ENCODE measurements around the gene ARHGAP27.

DNA sequence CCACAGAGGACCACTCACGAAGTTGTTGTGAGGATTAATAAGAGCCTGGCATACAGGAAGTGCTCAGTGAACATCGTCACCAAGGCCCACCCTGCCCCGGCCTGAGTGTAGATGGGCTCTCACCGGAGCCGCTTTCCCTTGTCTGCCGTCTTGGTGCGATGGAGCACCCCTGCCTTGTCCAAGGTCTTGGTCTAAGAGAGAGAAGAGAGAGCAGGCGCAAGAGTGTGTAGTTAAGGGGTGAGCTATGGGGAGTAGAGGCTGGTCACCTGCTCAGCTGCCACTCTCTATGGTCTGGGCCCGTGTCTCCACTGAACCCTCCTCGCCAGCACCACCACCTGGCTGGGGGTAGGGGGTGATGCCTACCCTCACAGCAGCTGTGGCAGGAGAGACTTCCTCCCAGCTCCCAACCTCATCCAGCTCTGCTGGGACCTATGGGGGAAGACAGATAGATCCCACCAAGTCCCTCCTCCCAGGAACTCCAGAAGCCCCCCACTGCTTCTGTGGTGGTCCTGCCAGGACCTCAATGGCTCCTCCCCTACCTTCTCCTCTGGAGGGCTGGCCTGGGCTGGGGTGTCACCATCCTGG lies 28.7 kb downstream of the ARHGAP27 start:
- no peak for TF ChIP-seq POLR2A (IDR thresholded peaks at IDR 0.05)
- no peak for TF ChIP-seq CTCF (IDR thresholded peaks at IDR 0.05)
- no peak for TF ChIP-seq POLR2AphosphoS5 (IDR thresholded peaks at IDR 0.05)
